ENCODE results near the gene SPATC1L. TPM values are rescaled to one million over a fixed set of nuclear protein-coding genes. Genes with fewer than 3 reads are reported as not detected.

SPATC1L gene
- polyA plus RNA-seq, 3 donors: 3.3 to 6.7 (median 5.8) TPM

- no peaks in the 10 kb centered on the region for H4K20me1 ChIP-seq (ENCODE audit: insufficient read depth, low read length)
- Mint-ChIP-seq H3K27ac (no peak overlapping the region), H3K4me3 (no peak overlapping the region), H3K27me3 (ENCODE audit: low read depth in 3 of 3) (peaks cover 0 to 2% (median 2%) of the 10 kb centered on the region in 3 donors), H3K36me3 (no peaks in the 10 kb centered on the region), H3K9me3 (no peaks in the 10 kb centered on the region), H3K4me1 (no peaks in the 10 kb centered on the region)
- intact Hi-C loops (cut with micrococcal nuclease): no loop called here
- H3K9ac ChIP-seq (ENCODE audit: insufficient read depth, low read length, poor library complexity, severe bottlenecking): no peak overlapping the region
- H3K27me3 ChIP-seq (ENCODE audit: control insufficient read depth in 2 of 2, insufficient read depth in 2 of 2, low read length in 2 of 2): no peaks in the 10 kb centered on the region
- DNase-seq: no peak
- H3K79me2 ChIP-seq (ENCODE audit: insufficient read depth, low read length): no peaks in the 10 kb centered on the region
- WGBS (ENCODE audit: insufficient coverage): 94% methylated on average over 19 of the region's 19 CpGs
- H3K4me2 ChIP-seq (replicated peaks; ENCODE audit: extremely low read depth, low read length, poor library complexity, severe bottlenecking): no peak overlapping the region
- no peak overlapping the region for H3K4me3 ChIP-seq (replicated peaks in 1 of 3; ENCODE audit: low read depth in 2 of 3, low read length in 3 of 3)
- no peak overlapping the region for H2AFZ ChIP-seq (ENCODE audit: insufficient read depth, low read depth, low read length, poor library complexity, severe bottlenecking)
- no peaks in the 10 kb centered on the region for H3K9me3 ChIP-seq (replicated peaks in 1 of 2; ENCODE audit: control insufficient read depth in 1 of 2, insufficient read depth in 1 of 2, low read length in 2 of 2)
- TF ChIP-seq, protein P1, sequence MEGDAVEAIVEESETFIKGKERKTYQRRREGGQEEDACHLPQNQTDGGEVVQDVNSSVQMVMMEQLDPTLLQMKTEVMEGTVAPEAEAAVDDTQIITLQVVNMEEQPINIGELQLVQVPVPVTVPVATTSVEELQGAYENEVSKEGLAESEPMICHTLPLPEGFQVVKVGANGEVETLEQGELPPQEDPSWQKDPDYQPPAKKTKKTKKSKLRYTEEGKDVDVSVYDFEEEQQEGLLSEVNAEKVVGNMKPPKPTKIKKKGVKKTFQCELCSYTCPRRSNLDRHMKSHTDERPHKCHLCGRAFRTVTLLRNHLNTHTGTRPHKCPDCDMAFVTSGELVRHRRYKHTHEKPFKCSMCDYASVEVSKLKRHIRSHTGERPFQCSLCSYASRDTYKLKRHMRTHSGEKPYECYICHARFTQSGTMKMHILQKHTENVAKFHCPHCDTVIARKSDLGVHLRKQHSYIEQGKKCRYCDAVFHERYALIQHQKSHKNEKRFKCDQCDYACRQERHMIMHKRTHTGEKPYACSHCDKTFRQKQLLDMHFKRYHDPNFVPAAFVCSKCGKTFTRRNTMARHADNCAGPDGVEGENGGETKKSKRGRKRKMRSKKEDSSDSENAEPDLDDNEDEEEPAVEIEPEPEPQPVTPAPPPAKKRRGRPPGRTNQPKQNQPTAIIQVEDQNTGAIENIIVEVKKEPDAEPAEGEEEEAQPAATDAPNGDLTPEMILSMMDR (IDR thresholded peaks at IDR 0.05): no peak
- H3K36me3 ChIP-seq (replicated peaks in 1 of 2; ENCODE audit: control insufficient read depth in 1 of 2, insufficient read depth in 2 of 2, low read length in 2 of 2): no peaks in the 10 kb centered on the region
- no peak overlapping the region for H3K27ac ChIP-seq (ENCODE audit: low read depth in 1 of 2, low read length in 2 of 2)
- no peaks in the 10 kb centered on the region for H3K4me1 ChIP-seq (ENCODE audit: control insufficient read depth in 1 of 2, insufficient read depth in 2 of 2, low read length in 2 of 2)
These were observed 34.2 kb downstream of the SPATC1L start for GRCh38 chr21:46150073-46150472.

GRCh38 chr21:46149205-46149901 lies 34.9 kb downstream of the SPATC1L start:
- H3K9me3 Mint-ChIP-seq: peaks cover 0 to 1% (median 0%) of the 10 kb centered on the region in 7 donors
- Histone ChIP-seq H3K27me3 (ENCODE audit: control insufficient read depth in 2 of 2, insufficient read depth in 2 of 2, low read length in 2 of 2) (no peaks in the 10 kb centered on the region), H3K9ac (ENCODE audit: insufficient read depth, low read length, poor library complexity, severe bottlenecking) (no peak overlapping the region), H3K4me3 (replicated peaks in 1 of 3; ENCODE audit: low read depth in 2 of 3, low read length in 3 of 3) (no peak overlapping the region), H2AFZ (ENCODE audit: insufficient read depth, low read depth, low read length, poor library complexity, severe bottlenecking) (no peak overlapping the region), H4K20me1 (ENCODE audit: insufficient read depth, low read length) (no peaks in the 10 kb centered on the region), H3K36me3 (replicated peaks in 1 of 2; ENCODE audit: control insufficient read depth in 1 of 2, insufficient read depth in 2 of 2, low read length in 2 of 2) (no peaks in the 10 kb centered on the region), H3K9me3 (replicated peaks in 1 of 2; ENCODE audit: control insufficient read depth in 1 of 2, insufficient read depth in 1 of 2, low read length in 2 of 2) (no peaks in the 10 kb centered on the region), H3K4me1 (ENCODE audit: control insufficient read depth in 1 of 2, insufficient read depth in 2 of 2, low read length in 2 of 2) (no peaks in the 10 kb centered on the region), H3K4me2 (replicated peaks; ENCODE audit: extremely low read depth, low read length, poor library complexity, severe bottlenecking) (no peak overlapping the region), H3K27ac (ENCODE audit: low read depth in 1 of 2, low read length in 2 of 2) (no peak overlapping the region), H3K79me2 (ENCODE audit: insufficient read depth, low read length) (no peaks in the 10 kb centered on the region)
- DNase-seq: no peak
- no peak overlapping the region for H3K4me3 Mint-ChIP-seq
- H3K27ac Mint-ChIP-seq: no peak overlapping the region
- peaks cover 2 to 3% (median 2%) of the 10 kb centered on the region in 3 donors for H3K27me3 Mint-ChIP-seq (ENCODE audit: low read depth in 3 of 3)
- 95% methylated on average over 19 of the region's 22 CpGs for WGBS (ENCODE audit: insufficient coverage)
- no peaks in the 10 kb centered on the region for H3K4me1 Mint-ChIP-seq
- no peaks in the 10 kb centered on the region for H3K36me3 Mint-ChIP-seq
- TF ChIP-seq, protein P1 (IDR thresholded peaks at IDR 0.05): no peak
- intact Hi-C loops (cut with micrococcal nuclease): no loop called here

All from CD14-positive monocyte (primary cell).